NK-92 (cell line): ENCODE data around the gene PRDM16.

Source experiments
- DNase-seq: peaks from one replicate; lab custom pipeline; 2025; ENCODE audit not compliant: unreplicated experiment; lab: John Stamatoyannopoulos, UW

Gene PRDM16

DNA sequence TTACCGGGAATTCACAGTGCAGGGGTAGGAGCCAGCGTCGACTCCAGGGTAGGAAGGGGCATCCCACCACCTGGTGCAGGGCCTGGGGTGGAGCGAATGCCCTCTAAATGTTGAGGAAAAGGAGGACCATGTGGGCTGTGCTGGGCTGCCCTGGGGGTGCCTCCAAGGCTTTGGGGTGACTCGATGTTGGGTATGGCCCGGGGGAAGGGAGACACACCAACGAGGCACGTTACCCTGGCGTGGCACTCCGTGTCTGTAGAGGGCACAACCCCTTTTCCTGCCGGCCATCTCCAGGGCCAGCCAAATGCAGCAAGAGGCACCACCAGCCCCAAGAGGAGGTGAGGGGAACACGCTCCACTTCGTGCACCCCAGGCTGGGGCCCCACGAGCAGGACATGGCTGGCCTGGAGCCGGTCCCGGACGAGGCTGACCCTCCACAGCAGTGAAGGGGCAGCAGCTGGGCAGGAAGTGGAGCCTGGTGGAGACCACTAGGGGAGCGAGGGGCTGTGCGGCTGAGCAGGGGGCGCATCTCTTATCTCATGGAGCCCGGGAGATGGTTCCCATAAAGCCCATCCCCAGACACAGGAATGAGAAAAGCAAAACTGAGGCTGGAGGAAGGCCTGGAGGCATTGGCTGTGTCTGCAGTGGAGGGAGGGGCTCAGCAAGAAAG lies 36.5 kb upstream of the PRDM16 start:
- DNase-seq: no peak

- DNase-seq: no peak
Observed at GRCh38 chr1:3033040-3033789, 35.8 kb upstream of the PRDM16 start.

DNA sequence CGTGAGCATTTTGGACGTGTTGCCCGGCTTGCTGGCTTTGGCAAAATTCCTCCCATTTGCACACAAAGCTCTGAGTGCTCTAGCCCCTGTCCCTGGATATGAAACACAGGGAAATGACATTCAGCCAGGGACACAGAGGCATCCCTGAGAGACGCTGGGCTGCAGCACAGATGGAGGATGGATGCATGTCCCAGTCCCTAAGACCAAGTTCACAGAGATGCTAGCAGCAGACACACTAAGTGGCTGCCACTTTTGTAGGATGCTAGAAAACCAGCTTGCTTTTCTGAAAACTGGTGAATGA lies 35.3 kb upstream of the PRDM16 start:
- DNase-seq: no peak

GRCh38 chr1:3034162-3034561 lies 34.8 kb upstream of the PRDM16 start:
- DNase-seq: no peak

DNA sequence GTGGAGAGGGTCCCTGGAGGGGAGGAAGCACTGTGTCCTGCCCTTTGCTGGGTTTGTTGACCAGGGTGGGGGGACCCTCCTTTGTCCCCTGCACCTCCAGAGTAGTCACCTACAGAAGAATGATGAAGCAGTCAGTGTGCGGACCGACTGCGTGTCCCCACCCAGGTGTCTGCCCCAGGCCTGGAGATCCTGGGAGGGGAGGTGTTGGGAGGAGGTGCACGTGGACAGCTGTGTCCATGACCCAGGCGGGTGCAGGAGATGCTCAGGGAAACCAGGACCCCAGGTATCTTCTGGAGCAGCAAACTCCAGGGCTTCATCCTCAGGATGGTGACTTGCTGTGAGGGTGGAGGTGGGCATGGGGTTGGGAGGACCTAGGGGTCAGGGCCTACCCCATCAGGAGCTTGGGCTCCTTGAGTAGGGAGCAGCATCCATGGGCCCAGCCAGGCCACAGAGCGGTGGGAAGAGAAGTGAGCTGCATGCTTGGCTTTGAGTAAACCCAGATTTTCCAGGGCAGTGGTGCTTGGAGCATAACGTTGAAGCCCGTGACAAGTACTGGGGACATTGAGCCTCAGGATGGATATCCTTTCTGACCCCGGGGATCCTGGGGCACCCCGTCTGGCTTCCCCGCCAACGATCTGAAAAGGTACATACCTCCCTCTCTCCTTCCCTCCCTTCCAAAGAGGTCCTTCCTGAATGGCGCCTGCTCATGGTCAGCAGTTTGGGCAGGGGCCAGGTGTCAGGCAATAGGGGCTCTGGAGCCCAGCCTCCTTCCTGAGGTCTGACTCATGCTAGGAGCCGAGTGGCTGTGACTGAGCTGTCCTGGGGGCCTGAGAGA lies 34.1 kb upstream of the PRDM16 start:
- DNase-seq: no peak

- DNase-seq: no peak
Observed at GRCh38 chr1:3035563-3036446, 33.2 kb upstream of the PRDM16 start.

GRCh38 chr1:3036447-3037280 lies 32.3 kb upstream of the PRDM16 start:
- no peak for DNase-seq

DNA sequence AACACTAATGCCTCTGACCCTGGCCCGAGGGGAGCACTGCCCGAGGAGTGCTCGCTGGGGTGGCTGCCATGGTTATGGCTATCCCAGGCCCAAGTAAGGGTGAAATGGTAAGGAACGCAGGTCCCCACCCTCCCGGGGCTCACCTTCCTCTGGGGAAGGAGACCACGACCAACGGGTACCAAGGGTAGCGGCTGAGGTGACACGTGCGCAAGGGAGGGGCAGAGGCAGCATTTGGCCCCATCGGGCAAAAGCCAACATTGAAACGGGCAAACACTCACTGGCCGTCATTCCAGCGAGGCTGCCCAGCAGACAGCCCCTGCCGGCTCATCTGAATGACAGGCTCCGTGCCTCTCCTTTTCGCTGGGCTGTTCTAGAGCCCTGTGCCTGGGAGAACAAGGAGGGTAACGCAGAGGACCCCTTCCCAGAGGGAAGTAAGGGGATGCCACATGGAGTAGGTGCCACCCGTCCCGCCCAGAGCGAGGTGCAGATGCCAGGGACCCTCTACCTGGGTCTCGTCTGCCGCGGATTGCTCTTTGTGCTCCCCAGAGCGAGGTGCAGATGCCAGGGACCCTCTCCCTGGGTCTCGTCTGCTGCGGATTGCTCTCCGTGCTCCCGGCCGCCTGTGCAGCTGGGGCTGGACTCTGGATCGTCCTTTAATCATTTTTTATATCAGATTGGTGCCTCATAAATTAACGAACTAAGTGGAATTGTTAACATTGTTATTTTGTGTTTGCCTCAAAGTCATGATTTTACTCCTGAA lies 31.5 kb upstream of the PRDM16 start:
- DNase-seq: no peak

- no peak for DNase-seq
Observed at GRCh38 chr1:3038113-3038551, 30.9 kb upstream of the PRDM16 start.

DNA sequence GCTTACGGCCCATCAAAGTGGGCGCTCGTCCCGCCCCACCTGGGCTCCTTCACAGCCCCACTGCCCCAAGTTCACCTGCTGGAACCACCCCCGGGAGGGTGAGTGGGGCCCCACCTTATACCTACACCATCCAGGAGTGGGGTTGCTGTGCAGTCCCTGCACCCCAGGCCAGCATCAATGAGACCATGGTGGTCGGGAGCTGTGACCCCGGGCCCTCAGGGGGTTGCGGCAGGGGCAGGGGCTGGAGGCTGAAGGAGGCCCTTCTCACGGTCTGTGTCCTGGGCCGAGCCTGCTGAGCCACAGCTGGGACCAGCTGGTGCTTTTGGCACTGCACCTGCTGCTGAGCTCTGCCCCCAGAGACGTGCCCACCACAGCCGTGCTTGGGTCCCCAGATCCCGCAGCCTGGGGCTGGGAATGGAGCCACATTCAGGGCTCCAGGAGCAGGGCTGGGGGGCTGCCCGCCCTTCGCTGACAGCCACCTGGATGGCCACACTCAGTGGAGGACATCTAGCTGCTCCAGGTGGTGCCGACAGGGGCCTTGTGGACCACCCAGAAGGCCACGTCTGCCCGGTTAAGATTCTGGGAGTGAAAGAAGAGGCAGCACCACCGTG lies 30.3 kb upstream of the PRDM16 start:
- no peak for DNase-seq

GRCh38 chr1:3040004-3040403 lies 29.0 kb upstream of the PRDM16 start:
- DNase-seq: no peak

GRCh38 chr1:3042481-3042880 lies 26.5 kb upstream of the PRDM16 start:
- DNase-seq: no peak

DNA sequence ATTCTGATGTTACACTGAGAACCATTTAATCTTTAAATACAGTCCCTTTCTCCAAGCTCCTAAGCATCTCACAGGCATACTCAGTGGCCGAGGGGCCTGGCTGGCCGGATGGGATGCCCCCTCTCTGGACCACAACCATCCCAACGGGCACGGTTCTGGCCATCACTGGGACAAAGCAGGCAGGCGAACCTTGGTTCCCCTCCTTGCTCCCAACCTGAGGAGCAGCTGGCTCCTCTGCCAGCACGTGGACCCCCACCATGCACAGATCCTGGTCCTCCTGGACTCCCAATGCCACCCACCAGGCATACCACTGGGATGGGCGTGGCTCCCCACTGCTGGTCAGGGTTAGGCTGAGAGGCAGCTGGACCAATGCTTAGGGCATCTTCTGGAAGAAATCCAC lies 19.8 kb upstream of the PRDM16 start:
- DNase-seq: no peak

GRCh38 chr1:3049905-3050304 lies 19.1 kb upstream of the PRDM16 start:
- DNase-seq: no peak

- DNase-seq: no peak
Observed at GRCh38 chr1:3050603-3051002, 18.4 kb upstream of the PRDM16 start.

- DNase-seq: no peak
Observed at GRCh38 chr1:3051270-3052268, 17.4 kb upstream of the PRDM16 start.

DNA sequence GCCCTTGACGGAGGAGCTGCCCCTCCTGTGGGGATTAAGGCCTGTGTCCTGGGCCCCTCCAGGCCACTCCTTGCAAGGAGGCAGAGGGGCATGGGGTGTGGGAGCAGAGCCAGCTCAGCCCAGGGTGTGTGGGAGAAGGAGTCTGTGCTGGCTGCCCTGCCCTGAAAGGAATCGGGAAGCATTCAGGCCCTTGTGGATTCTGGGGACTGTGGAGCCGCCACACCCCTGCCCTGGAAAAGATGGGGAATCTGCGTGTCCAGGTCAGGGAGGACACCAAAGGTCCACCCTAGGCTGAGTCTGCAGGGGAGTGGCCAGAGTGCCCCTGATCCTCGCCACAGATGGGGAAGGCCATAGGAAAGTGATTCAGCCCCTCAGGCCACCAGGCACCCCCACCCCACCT lies 16.5 kb upstream of the PRDM16 start:
- no peak for DNase-seq
